Tibial artery (tissue), 4 donors: ENCODE data around the gene KIF6.

Experiments
- DNase-seq, 2 donors: peaks; one replicate each; pipeline ENCODE4 v3.0.0-alpha.2; 2019
- H3K27ac ChIP-seq, 2 donors: fragments of 200-600 bp; sonication (generic) in 1 of 2; 1 replicate in 1 of 2; 2 replicates in 1 of 2; pipeline ENCODE4 v1.5.1; 2018 to 2019; ENCODE audit warnings: mild to moderate bottlenecking in 1 of 2
- H3K27me3 ChIP-seq, 2 donors: fragments of 200-600 bp; sonication (generic) in 1 of 2; one replicate each; pipeline versions ENCODE4 v1.5.1 to v1.6.0; 2016 to 2019
- H3K36me3 ChIP-seq, 3 donors: fragments of 200-600 bp; sonication (generic) in 2 of 3; one replicate each; pipeline ENCODE4 v1.5.1; 2016 to 2019; ENCODE audit warnings: mild to moderate bottlenecking in 2 of 3
- H3K4me1 ChIP-seq, 4 donors: fragments of 200-600 bp; sonication (generic) in 2 of 4; 1 replicate in 3 of 4; 2 replicates in 1 of 4; pipeline ENCODE4 v1.5.1; 2016 to 2019
- H3K4me3 ChIP-seq, 2 donors: fragments of 200-600 bp; sonication (generic) in 1 of 2; 1 replicate in 1 of 2; 2 replicates in 1 of 2; pipeline ENCODE4 v1.5.1; 2018 to 2019; ENCODE audit warnings: mild to moderate bottlenecking in 2 of 2
- H3K9me3 ChIP-seq, 3 donors: fragments of 200-600 bp; sonication (generic) in 1 of 3; one replicate each; pipeline ENCODE4 v1.5.1; 2016 to 2019
- intact Hi-C: fragments of 100-400 bp; cut with DNase I; formaldehyde crosslinking; loops from one replicate; pipeline ENCODE4 v1.15.0; 2023; ENCODE audit warnings: low total_unique reads
- TF ChIP-seq, protein P1 (sequence below), 2 experiments: fragments of 200-600 bp in 1 of 2; fragments of 450-650 bp in 1 of 2; IDR thresholded peaks; one replicate each; pipeline ENCODE4 v1.5.1; 2017 to 2019; ENCODE audit warnings: antibody characterized with exemption in 2 of 2, mild to moderate bottlenecking in 1 of 2, moderate library complexity in 1 of 2

KIF6 gene

GRCh38 chr6:39608652-39609345 lies 116.4 kb downstream of the KIF6 start:
- H3K4me1 ChIP-seq: peaks cover 0 to 13% (median 4%) of the 10 kb centered on the region in 4 donors
- no peaks in the 10 kb centered on the region for H3K9me3 ChIP-seq
- H3K36me3 ChIP-seq: no peaks in the 10 kb centered on the region
- DNase-seq: no peak
- H3K4me3 ChIP-seq: no peak overlapping the region
- no peaks in the 10 kb centered on the region for H3K27me3 ChIP-seq
- H3K27ac ChIP-seq: no peak overlapping the region
- TF ChIP-seq, protein P1, sequence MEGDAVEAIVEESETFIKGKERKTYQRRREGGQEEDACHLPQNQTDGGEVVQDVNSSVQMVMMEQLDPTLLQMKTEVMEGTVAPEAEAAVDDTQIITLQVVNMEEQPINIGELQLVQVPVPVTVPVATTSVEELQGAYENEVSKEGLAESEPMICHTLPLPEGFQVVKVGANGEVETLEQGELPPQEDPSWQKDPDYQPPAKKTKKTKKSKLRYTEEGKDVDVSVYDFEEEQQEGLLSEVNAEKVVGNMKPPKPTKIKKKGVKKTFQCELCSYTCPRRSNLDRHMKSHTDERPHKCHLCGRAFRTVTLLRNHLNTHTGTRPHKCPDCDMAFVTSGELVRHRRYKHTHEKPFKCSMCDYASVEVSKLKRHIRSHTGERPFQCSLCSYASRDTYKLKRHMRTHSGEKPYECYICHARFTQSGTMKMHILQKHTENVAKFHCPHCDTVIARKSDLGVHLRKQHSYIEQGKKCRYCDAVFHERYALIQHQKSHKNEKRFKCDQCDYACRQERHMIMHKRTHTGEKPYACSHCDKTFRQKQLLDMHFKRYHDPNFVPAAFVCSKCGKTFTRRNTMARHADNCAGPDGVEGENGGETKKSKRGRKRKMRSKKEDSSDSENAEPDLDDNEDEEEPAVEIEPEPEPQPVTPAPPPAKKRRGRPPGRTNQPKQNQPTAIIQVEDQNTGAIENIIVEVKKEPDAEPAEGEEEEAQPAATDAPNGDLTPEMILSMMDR (IDR thresholded peaks at IDR 0.05): no peak
- intact Hi-C loops: no loop called here

DNA sequence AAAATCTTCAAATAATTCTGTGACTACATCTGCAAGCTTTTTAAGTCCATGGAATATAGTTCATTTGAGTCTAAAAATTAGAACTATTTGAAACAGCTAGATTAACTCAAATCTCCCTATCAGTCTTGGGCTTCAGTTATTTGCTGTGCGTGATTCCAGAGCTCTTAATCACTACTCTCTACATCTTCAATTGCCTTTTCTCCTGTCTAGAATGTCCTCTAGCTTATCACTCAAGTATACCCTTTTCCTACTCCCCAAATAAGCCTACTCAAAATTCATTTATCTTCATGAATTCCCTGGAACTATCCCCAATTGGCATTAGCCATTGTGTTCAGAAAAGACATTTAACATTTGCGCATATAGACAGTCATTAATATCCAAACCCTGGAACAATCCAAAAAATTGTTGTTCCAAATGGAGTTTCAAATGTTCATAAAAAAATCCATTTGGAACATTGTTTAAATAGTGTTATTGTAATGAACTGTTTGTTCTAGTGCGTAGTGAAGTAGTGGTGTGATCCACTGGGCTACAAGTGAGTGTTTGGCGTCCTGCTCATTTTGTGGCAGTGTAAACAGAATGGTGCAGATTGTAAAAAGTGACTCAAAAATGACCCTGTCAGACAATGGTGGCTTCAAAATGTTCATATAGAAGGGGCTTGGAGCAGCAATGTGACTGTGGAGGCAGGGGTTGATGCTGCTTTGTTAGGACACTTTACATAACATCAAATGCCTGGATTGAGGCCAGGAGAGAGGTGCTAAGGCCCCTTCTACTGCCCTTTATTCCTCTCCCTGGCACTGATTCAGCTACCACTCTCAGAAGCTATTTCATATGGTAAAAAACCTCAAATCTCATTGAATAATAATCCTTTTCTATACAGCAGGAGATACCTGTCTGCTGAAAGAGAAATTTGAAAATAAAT lies 122.3 kb downstream of the KIF6 start:
- no peaks in the 10 kb centered on the region for H3K27me3 ChIP-seq
- H3K9me3 ChIP-seq: no peaks in the 10 kb centered on the region
- H3K27ac ChIP-seq: no peak overlapping the region
- H3K36me3 ChIP-seq: no peaks in the 10 kb centered on the region
- H3K4me3 ChIP-seq: no peak overlapping the region
- intact Hi-C loops: no loop called here
- no peaks in the 10 kb centered on the region for H3K4me1 ChIP-seq
- DNase-seq: no peak
- TF ChIP-seq, protein P1 (IDR thresholded peaks at IDR 0.05): no peak

- TF ChIP-seq, protein P1 (IDR thresholded peaks at IDR 0.05): no peak
- no peak for DNase-seq
- Histone ChIP-seq H3K36me3 (no peaks in the 10 kb centered on the region), H3K27ac (no peak overlapping the region), H3K4me1 (no peaks in the 10 kb centered on the region), H3K4me3 (no peak overlapping the region), H3K9me3 (no peaks in the 10 kb centered on the region), H3K27me3 (no peaks in the 10 kb centered on the region)
- intact Hi-C loops: no loop called here
These were observed 125.2 kb downstream of the KIF6 start for GRCh38 chr6:39599973-39600372.

DNA sequence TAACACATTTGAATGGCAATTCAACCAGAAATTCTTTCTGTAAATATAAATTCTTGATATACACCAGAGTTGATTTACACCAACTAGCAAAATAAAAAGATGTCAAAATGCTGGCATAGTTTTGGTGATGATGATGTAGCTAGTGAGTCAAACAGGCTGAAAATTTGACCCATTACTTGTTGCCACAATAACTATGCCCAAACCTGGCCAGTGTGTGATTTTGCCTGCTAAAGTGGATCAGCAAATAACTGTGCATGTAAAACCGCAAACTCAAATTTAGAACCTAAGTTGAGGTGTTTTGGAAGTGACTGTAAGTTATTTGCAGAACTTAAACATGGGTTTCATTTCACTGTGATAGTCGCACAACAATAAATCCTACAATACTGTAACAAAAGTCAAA lies 125.9 kb downstream of the KIF6 start:
- Histone ChIP-seq H3K27ac (no peak overlapping the region), H3K27me3 (no peaks in the 10 kb centered on the region), H3K36me3 (no peaks in the 10 kb centered on the region), H3K4me3 (no peak overlapping the region), H3K4me1 (no peaks in the 10 kb centered on the region), H3K9me3 (no peaks in the 10 kb centered on the region)
- no peak for DNase-seq
- intact Hi-C loops: no loop called here
- TF ChIP-seq, protein P1 (IDR thresholded peaks at IDR 0.05): no peak

GRCh38 chr6:39594285-39594684 lies 130.9 kb downstream of the KIF6 start:
- intact Hi-C loops: no loop called here
- no peak for DNase-seq
- Histone ChIP-seq H3K27me3 (no peaks in the 10 kb centered on the region), H3K4me3 (no peak overlapping the region), H3K36me3 (no peaks in the 10 kb centered on the region), H3K27ac (no peak overlapping the region), H3K9me3 (no peaks in the 10 kb centered on the region), H3K4me1 (no peaks in the 10 kb centered on the region)
- TF ChIP-seq, protein P1 (IDR thresholded peaks at IDR 0.05): no peak
